ENCODE measurements around the gene OTOG.

The OTOG gene

GRCh38 chr11:17694494-17695110, 147.5 kb downstream of the OTOG start:
- TF ChIP-seq CTCF (IDR thresholded peaks at IDR 0.05; ENCODE audit: low read depth, low read length) = no peak
- no peak overlapping the region for H3K4me3 ChIP-seq (ENCODE audit: low read depth, low read length)
- no peak for DNase-seq
- no peaks in the 10 kb centered on the region for H3K4me1 ChIP-seq
- peaks cover 7% of the 10 kb centered on the region for H3K27me3 ChIP-seq
- H3K9me3 ChIP-seq = no peaks in the 10 kb centered on the region
- H3K36me3 ChIP-seq = no peaks in the 10 kb centered on the region

- H3K4me1 ChIP-seq = no peaks in the 10 kb centered on the region
- no peak for DNase-seq
- no peaks in the 10 kb centered on the region for H3K9me3 ChIP-seq
- H3K27me3 ChIP-seq = peaks cover 7% of the 10 kb centered on the region
- H3K36me3 ChIP-seq = no peaks in the 10 kb centered on the region
- TF ChIP-seq CTCF (IDR thresholded peaks at IDR 0.05; ENCODE audit: low read depth, low read length) = no peak
- H3K4me3 ChIP-seq (ENCODE audit: low read depth, low read length) = no peak overlapping the region
Measured at GRCh38 chr11:17695454-17696441, 148.7 kb downstream of the OTOG start.

GRCh38 chr11:17696741-17697140, 149.7 kb downstream of the OTOG start:
- Histone ChIP-seq H3K27me3 (peaks cover 7% of the 10 kb centered on the region), H3K4me3 (ENCODE audit: low read depth, low read length) (no peak overlapping the region)

More at GRCh38 chr11:17696741-17697140, 149.7 kb downstream of the OTOG start:
- no peaks in the 10 kb centered on the region for H3K9me3 ChIP-seq
- no peak for DNase-seq
- TF ChIP-seq CTCF (IDR thresholded peaks at IDR 0.05; ENCODE audit: low read depth, low read length) = no peak
- H3K4me1 ChIP-seq = no peaks in the 10 kb centered on the region
- no peaks in the 10 kb centered on the region for H3K36me3 ChIP-seq

Measured in BE2C (cell line).